Erythroblast (primary cell): ENCODE data around the gene VAV3.

Experiments used
- GATA1 ChIP-seq: IDR thresholded peaks from 2 replicates; pipeline ENCODE4 v1.6.1; 2011; ENCODE audit warnings: low read depth, mild to moderate bottlenecking, control low read depth, low read length, moderate library complexity
- POLR2A ChIP-seq: IDR thresholded peaks from 2 replicates; pipeline ENCODE4 v1.6.1; 2011; ENCODE audit warnings: mild to moderate bottlenecking, low read length

DNA sequence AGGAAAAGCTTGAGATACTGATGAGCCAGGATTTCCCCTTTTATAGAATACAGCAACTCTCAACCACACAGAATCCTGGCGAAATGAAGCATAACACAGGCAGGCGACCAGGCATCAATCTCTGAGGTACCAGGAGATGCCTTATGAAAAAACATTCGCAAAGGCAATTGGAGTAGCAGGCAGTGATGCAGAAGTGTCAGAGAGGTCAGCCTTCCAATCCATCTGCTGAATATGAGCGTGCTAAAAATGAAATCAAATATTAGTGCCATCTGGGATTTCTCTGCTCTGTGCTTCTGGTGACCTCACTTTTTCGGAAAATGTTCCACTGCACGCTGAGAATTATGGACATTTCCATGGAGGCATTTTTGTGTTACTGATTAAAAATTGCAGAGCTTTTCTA is 258.8 kb downstream of the VAV3 start:
- no peak for TF ChIP-seq POLR2A
- no peak for TF ChIP-seq GATA1
